Renal cortical epithelial cell (primary cell): ENCODE data around the gene RNF222. TPM values are rescaled to one million over a fixed set of nuclear protein-coding genes. Genes with fewer than 3 reads are reported as not detected.

Source experiments
- DNase-seq: peaks from one replicate; pipeline ENCODE4 v3.0.0-alpha.2; 2011; ENCODE audit warnings: low read depth
- total RNA-seq: library from RNA; depleted of rRNA; stranded (reverse); fragments of >200 nt; gene quantifications from 2 replicates; pipeline ENCODE4 v1.2.3, GENCODE V29; 2014

The RNF222 gene
- total RNA-seq, 1 donor from 2014 or later: not detected

DNA sequence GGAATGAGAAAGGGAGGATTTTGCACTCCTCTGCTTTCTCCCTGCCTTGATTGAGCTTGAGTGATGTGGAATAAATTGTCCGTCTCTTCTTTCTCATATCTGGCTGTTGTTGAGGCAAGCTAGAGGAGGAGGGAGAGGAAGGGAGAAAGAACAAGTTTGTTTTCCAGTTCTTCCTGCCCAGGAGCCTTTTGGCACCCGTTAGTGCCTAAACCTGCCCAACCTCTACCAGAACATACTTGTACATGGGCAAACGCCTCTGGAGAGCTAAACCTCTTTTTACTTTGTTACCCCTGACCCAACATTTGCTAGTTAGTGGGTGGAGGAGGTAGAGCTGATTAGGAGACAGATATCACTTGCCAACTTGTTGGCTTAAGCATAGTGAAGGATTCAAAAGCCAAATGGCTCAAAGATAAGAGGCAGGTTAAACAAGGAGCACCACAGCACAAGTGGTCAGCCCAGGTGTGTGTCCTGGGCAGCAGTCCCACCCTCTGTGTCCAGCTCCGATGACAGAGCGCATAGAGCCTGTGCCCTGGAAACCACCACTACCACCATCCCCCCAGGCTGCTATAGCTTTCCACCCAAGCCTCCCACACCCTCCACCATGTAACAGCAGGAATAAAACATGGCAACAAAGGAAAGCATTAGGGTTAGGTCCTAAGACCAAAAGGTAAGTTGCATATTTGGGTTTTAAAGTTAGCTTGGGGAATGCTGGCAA is 51.5 kb downstream of the RNF222 start:
- DNase-seq: no peak

DNA sequence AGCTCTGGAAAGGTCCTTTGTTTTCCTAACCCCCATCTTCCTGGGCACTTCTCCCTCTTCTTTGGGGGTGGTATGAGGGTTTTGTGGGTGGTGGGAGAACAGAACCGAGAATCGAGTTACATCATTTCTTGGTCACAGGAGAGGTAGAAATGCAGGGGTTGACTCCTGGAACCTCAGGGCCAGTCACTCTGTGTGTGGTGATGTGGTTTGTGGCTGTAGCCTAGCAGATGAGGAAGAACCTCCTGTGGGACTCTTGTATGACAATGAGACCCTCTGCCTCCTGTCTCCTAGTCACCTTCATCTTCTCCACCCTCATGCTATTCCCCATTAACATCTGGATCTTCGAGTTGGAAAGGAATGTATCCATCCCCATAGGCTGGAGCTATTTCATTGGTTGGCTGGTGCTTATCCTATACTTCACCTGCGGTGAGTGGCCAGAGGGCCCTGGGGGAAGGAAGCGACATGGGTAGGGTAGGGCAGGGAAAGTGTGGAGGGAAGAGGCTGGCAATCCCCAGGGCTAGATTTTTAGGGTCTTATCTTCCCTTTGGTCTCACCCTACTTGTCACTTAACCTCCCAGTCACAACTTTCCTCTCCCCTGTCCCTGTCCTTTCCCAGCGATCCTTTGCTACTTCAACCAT is 52.5 kb downstream of the RNF222 start:
- DNase-seq: no peak

DNA sequence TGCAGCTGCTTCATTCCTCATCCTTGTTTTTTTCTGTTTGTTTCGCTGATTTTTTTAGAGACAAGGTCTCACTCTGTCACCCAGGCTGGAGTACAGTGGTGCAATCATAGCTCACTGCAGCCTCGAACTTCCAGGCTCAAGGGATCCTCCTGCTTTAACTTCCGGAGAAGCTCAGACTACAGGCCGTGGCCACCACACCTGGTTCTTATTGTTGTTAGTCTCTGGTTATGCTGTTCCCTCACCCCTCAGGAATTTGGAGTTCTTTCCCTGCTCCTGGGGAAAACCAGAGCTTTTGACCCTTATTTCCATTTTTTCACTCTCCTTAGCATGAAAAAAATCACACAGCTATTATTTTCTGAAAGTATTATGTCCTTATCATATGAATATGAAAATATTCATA is 56.2 kb downstream of the RNF222 start:
- DNase-seq: no peak

Other genes starting within 250 kb of the RNF222 start
- gene PER1, start 245.4 kb downstream of the RNF222 start, total RNA-seq: 4.3 and 34.5 TPM in 2 replicates
- gene VAMP2, start 234.9 kb downstream of the RNF222 start, total RNA-seq: 2.6 and 6.2 TPM in 2 replicates
- 22.7 and 24.0 TPM in 2 replicates for gene TMEM107, start 221.4 kb downstream of the RNF222 start, total RNA-seq
- gene BORCS6, start 207.6 kb downstream of the RNF222 start, total RNA-seq: 11.5 and 12.9 TPM in 2 replicates
- 1.0 and 27.8 TPM in 2 replicates for gene AURKB, start 187.3 kb downstream of the RNF222 start, total RNA-seq
- gene CTC1, start 149.8 kb downstream of the RNF222 start, total RNA-seq: 3.5 and 12.7 TPM in 2 replicates
- gene PFAS, start 148.5 kb downstream of the RNF222 start, total RNA-seq: 19.3 and 23.7 TPM in 2 replicates
- 5.4 and 6.6 TPM in 2 replicates for gene RANGRF, start 109.2 kb downstream of the RNF222 start, total RNA-seq
- gene SLC25A35, start 102.4 kb downstream of the RNF222 start, total RNA-seq: 0.35 and 1.3 TPM in 2 replicates
- gene ARHGEF15, start 87.6 kb downstream of the RNF222 start, total RNA-seq: 0.05 TPM in 1 of 2 replicates, not detected in the other
- not detected in 2 replicates for gene ODF4, start 58.0 kb downstream of the RNF222 start, total RNA-seq
- gene RPL26, start 14.6 kb downstream of the RNF222 start, total RNA-seq: 4,087 and 4,717 TPM in 2 replicates
- gene NDEL1, start 38.1 kb upstream of the RNF222 start, total RNA-seq: 31.8 and 38.0 TPM in 2 replicates
- gene MYH10, start 232.9 kb upstream of the RNF222 start, total RNA-seq: 49.5 and 149 TPM in 2 replicates